DOHH2 (cell line): ENCODE measurements around the gene CDKL4.

ENCODE experiments used
- EZH2phosphoT487 ChIP-seq: fragments of 200-600 bp; sonication (generic); IDR thresholded peaks from 2 replicates; pipeline ENCODE4 v1.6.1; 2017; ENCODE audit warnings: borderline replicate concordance, mild to moderate bottlenecking, antibody characterized with exemption, low read length, moderate library complexity, mixed read lengths
- TF ChIP-seq, protein P1 (sequence below): fragments of 200-600 bp; sonication (generic); IDR thresholded peaks from one replicate; pipeline ENCODE4 v1.5.1; 2014; ENCODE audit warnings: antibody characterized with exemption, mild to moderate bottlenecking, low read depth, low read length; ENCODE audit not compliant: poor library complexity, severe bottlenecking

DNA sequence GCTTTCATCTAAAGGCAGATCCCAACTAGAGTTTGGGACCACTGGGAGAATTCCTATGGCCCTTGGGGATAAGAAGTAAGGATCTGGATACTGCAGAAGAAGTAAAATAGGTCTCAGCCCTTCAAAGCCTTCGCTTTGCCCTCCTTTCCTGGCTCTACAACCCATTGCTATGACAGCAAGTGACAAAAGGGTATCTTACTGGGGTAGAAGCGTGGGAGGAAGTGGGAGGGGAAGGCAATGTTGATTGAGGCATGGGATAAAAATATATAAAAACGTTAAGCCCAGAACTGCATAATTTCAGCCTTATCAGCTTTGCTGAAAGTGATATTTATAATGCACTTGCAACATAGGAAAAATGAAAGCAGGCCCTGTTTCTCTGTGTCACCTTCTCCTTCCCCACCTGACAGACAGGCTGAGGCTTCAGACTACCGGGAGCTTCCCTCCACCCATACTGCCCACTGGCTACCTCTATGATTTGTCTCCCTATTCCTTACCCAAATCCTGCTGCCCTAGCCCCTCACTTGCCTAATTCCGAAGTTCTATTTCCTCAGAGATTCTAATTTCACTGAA, 108.0 kb downstream of the CDKL4 start:
- TF ChIP-seq, protein P1, sequence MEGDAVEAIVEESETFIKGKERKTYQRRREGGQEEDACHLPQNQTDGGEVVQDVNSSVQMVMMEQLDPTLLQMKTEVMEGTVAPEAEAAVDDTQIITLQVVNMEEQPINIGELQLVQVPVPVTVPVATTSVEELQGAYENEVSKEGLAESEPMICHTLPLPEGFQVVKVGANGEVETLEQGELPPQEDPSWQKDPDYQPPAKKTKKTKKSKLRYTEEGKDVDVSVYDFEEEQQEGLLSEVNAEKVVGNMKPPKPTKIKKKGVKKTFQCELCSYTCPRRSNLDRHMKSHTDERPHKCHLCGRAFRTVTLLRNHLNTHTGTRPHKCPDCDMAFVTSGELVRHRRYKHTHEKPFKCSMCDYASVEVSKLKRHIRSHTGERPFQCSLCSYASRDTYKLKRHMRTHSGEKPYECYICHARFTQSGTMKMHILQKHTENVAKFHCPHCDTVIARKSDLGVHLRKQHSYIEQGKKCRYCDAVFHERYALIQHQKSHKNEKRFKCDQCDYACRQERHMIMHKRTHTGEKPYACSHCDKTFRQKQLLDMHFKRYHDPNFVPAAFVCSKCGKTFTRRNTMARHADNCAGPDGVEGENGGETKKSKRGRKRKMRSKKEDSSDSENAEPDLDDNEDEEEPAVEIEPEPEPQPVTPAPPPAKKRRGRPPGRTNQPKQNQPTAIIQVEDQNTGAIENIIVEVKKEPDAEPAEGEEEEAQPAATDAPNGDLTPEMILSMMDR, result no peak
- TF ChIP-seq EZH2phosphoT487, result no peak
